PC-3 (cell line): ENCODE results near the gene QDPR. TPM values are rescaled to one million over a fixed set of nuclear protein-coding genes. Genes with fewer than 3 reads are reported as not detected.

Experiments used
- ATAC-seq: fragments of 200-7000 bp; cut with Tn5 transposase; 2 replicates; pipeline ENCODE4 v1.9.1; 2020; ENCODE audit warnings: mild to moderate bottlenecking, moderate library complexity
- BruUV-seq: library from RNA; stranded (reverse); fragments of 400-500 nt; replicated peaks from 2 replicates; lab custom pipeline; 2021; lab: Mats Ljungman, UMichigan
- CTCF ChIA-PET: fragments of 300-600 bp; sonication (Branson Sonifier 250); formaldehyde crosslinking; loops from one replicate; lab custom pipeline; 2022; ENCODE audit warnings: antibody characterized with exemption; lab: Charles Lee
- POLR2A ChIA-PET: fragments of 300-600 bp; sonication (Branson Sonifier 250); formaldehyde crosslinking; loops from one replicate; lab custom pipeline; 2022; ENCODE audit warnings: antibody characterized with exemption; ENCODE audit not compliant: unreplicated experiment; lab: Charles Lee
- DNase-seq: peaks from one replicate; pipeline ENCODE4 v3.0.0-alpha.2; 2015
- H2AFZ ChIP-seq: fragments of 300-600 bp; sonication (generic); 2 replicates; pipeline ENCODE4 v1.6.0; 2016; ENCODE audit warnings: antibody characterized with exemption, low read length
- H3F3A ChIP-seq: fragments of 300-600 bp; sonication (generic); one replicate; pipeline ENCODE4 v1.6.0; 2017; ENCODE audit warnings: antibody characterized with exemption, low read length, control low read depth, mild to moderate bottlenecking; ENCODE audit not compliant: unreplicated experiment
- H3K27ac ChIP-seq: fragments of 300-600 bp; sonication (generic); 2 replicates; pipeline ENCODE4 v1.5.1; 2016; ENCODE audit warnings: mild to moderate bottlenecking, low read length
- H3K27me3 ChIP-seq: fragments of 300-600 bp; sonication (generic); 2 replicates; pipeline ENCODE4 v1.6.1; 2016; ENCODE audit warnings: low read length, mixed read lengths
- H3K36me3 ChIP-seq: fragments of 300-600 bp; sonication (generic); 2 replicates; pipeline ENCODE4 v1.6.1; 2016; ENCODE audit warnings: low read depth, mixed run types, low read length, mixed read lengths
- H3K4me1 ChIP-seq: fragments of 300-600 bp; sonication (generic); 2 replicates; pipeline ENCODE4 v1.5.1; 2016; ENCODE audit warnings: low read length; ENCODE audit not compliant: insufficient read depth
- H3K4me2 ChIP-seq: fragments of 300-600 bp; sonication (generic); 2 replicates; pipeline ENCODE4 v1.6.0; 2016; ENCODE audit warnings: low read length
- H3K4me3 ChIP-seq: fragments of 300-600 bp; sonication (generic); 2 replicates; pipeline ENCODE4 v1.5.1; 2016; ENCODE audit warnings: mild to moderate bottlenecking, low read length, mixed read lengths
- H3K79me2 ChIP-seq: fragments of 300-600 bp; sonication (generic); 2 replicates; pipeline ENCODE4 v1.6.1; 2017; ENCODE audit warnings: low read length, mixed read lengths
- H3K9ac ChIP-seq: fragments of 300-600 bp; sonication (generic); 2 replicates; pipeline ENCODE4 v1.6.0; 2016; ENCODE audit warnings: mild to moderate bottlenecking, low read length
- H3K9me2 ChIP-seq: fragments of 300-600 bp; sonication (generic); replicated peaks from 2 replicates; pipeline ENCODE4 v1.6.1; 2016; ENCODE audit warnings: mixed run types, low read length, mixed read lengths
- H3K9me3 ChIP-seq: fragments of 300-600 bp; sonication (generic); 2 replicates; pipeline ENCODE4 v1.6.1; 2016; ENCODE audit warnings: low read length, mixed read lengths
- H4K20me1 ChIP-seq: fragments of 300-600 bp; sonication (generic); 2 replicates; pipeline ENCODE4 v1.6.1; 2016; ENCODE audit warnings: low read length, mixed read lengths
- CTCF ChIP-seq: fragments of 300-600 bp; sonication (generic); conservative IDR thresholded peaks from 2 replicates; pipeline ENCODE4 v1.5.1; 2017; ENCODE audit warnings: antibody characterized with exemption, low read depth, mild to moderate bottlenecking, low read length
- EZH2 ChIP-seq: fragments of 300-600 bp; sonication (generic); IDR thresholded peaks from one replicate; pipeline ENCODE4 v1.6.1; 2017; ENCODE audit warnings: antibody characterized with exemption, mild to moderate bottlenecking, low read length; ENCODE audit not compliant: unreplicated experiment
- EZH2phosphoT487 ChIP-seq: fragments of 300-600 bp; sonication (generic); IDR thresholded peaks from 2 replicates; pipeline ENCODE4 v1.6.1; 2018; ENCODE audit warnings: mild to moderate bottlenecking, antibody characterized with exemption, low read length, borderline replicate concordance
- intact Hi-C: fragments of 100-400 bp; cut with micrococcal nuclease; formaldehyde crosslinking; loops from 2 replicates; pipeline ENCODE4 v1.9.0; 2023
- total RNA-seq: library from RNA; depleted of rRNA; stranded (reverse); fragments of >200 nt; gene quantifications from 2 replicates; pipeline ENCODE4 v1.2.3, GENCODE V29; 2014

The QDPR gene
- total RNA-seq, 1 experiment from 2014 or later = 10.0 TPM

DNA sequence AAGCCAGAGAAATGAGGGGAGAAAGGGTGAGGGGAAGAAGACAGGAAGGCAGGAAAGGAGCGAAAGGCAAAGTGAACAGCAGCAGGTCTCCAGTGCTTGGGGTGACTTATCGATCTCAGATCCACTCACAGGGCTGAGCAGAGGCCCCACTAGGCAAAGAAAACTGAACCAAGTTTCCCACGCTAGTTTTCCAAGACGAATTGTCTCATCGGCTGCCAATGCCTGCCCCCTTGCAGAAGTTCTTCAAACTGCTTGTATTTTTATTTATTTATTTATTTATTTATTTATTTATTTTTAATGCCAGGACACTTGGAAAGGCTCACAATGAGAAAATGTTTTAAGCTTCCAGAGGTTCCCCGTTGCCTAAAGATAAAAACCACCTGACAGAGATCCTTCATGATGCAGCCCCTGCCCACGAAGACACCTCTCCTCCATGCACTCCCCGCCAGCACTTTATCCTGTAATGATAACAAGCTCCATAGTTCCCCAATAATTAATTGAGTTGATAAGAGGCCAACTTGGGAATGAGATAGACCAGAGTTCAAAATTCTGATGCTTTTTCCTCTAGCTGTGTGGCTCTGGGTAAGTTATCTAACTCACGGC lies 43.2 kb downstream of the QDPR start:
- no peak; the same call in 1 of the 2 replicates for TF ChIP-seq CTCF
- no peak for TF ChIP-seq EZH2
- TF ChIP-seq EZH2phosphoT487 = no peak
- CTCF ChIA-PET = no interaction called here
- no peak overlapping the region for H3K27ac ChIP-seq

GRCh38 chr4:17463606-17464005 lies 48.3 kb downstream of the QDPR start:
- ChIA-PET POLR2A (no interaction called here), CTCF (no interaction called here)
- TF ChIP-seq EZH2phosphoT487 = no peak
- TF ChIP-seq CTCF = no peak
- no peak for TF ChIP-seq EZH2
- Histone ChIP-seq H3K79me2 (no peaks in the 10 kb centered on the region), H2AFZ (no peak overlapping the region), H3K27me3 (no peaks in the 10 kb centered on the region), H3F3A (no peaks in the 10 kb centered on the region), H3K4me2 (no peak overlapping the region), H3K4me1 (no peaks in the 10 kb centered on the region), H3K9me2 (no peaks in the 10 kb centered on the region), H4K20me1 (no peaks in the 10 kb centered on the region), H3K9ac (no peak overlapping the region), H3K36me3 (no peaks in the 10 kb centered on the region), H3K9me3 (no peaks in the 10 kb centered on the region), H3K27ac (no peak overlapping the region), H3K4me3 (no peak overlapping the region)
- intact Hi-C loops = no loop called here
- DNase-seq (no peak), ATAC-seq (no peak)
- BruUV-seq = no TSS peak

More for the DNA sequence above, 43.2 kb downstream of the QDPR start:
- H4K20me1 ChIP-seq = no peaks in the 10 kb centered on the region
- H3K4me3 ChIP-seq = no peak overlapping the region
- no peaks in the 10 kb centered on the region for H3K27me3 ChIP-seq
- H3K9me2 ChIP-seq = no peaks in the 10 kb centered on the region
- no peaks in the 10 kb centered on the region for H3F3A ChIP-seq
- no peak overlapping the region for H3K9ac ChIP-seq
- H2AFZ ChIP-seq = no peak overlapping the region
- H3K4me2 ChIP-seq = no peak overlapping the region
- no TSS peak for BruUV-seq
- POLR2A ChIA-PET = no interaction called here
- H3K9me3 ChIP-seq = no peaks in the 10 kb centered on the region
- no peaks in the 10 kb centered on the region for H3K4me1 ChIP-seq
- no peaks in the 10 kb centered on the region for H3K36me3 ChIP-seq
- intact Hi-C loops = no loop called here
- DNase-seq (peak; percentile 31), ATAC-seq (no peak)
- no peaks in the 10 kb centered on the region for H3K79me2 ChIP-seq

DNA sequence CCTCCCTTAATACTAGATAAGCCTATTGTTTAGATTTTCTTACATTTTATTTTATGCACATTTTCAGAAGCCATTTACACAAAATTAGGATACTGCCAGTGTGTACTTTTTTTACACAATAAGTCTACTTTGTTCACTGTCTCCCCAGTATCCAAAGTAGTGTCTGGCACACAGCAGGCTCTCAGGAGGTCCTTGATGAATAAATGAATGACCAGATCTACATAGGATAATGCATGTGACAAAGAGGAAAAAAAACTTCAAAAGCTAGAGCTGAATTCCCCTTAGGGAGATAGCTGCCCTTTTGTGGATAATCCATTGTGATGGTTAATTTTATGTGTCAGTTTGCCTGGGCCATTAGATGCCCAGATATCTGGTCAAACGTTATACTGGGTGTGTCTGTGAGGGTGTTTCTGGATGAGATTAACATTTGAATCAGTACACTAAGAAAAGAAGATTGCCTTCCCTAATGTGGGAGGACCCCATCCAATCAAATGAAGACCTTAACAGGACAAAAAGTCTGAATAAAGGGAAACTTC lies 61.6 kb downstream of the QDPR start:
- Histone ChIP-seq H2AFZ (no peak overlapping the region), H3K9ac (no peak overlapping the region), H4K20me1 (no peaks in the 10 kb centered on the region), H3K9me3 (no peaks in the 10 kb centered on the region), H3K4me1 (peaks cover 4% of the 10 kb centered on the region; the same call in 1 of the 2 replicates), H3K79me2 (no peaks in the 10 kb centered on the region), H3K9me2 (no peaks in the 10 kb centered on the region), H3K36me3 (no peaks in the 10 kb centered on the region), H3K4me2 (no peak overlapping the region), H3K27ac (no peak overlapping the region), H3F3A (no peaks in the 10 kb centered on the region), H3K4me3 (no peak overlapping the region), H3K27me3 (no peaks in the 10 kb centered on the region)
- intact Hi-C loops = no loop called here
- TF ChIP-seq EZH2 (no peak), EZH2phosphoT487 (no peak), CTCF (no peak)
- ChIA-PET CTCF (no interaction called here), POLR2A (no interaction called here)
- DNase-seq (no peak), ATAC-seq (no peak)
- no TSS peak for BruUV-seq
